Endothelial cell of umbilical vein (primary cell): ENCODE results near the gene MLLT6.

Experiments
- EZH2 ChIP-seq: IDR thresholded peaks from 2 replicates; pipeline ENCODE4 v1.6.1; 2012; ENCODE audit warnings: borderline replicate concordance, low read depth, mild to moderate bottlenecking, moderate library complexity, low read length, inconsistent platforms; ENCODE audit not compliant: severe bottlenecking
- GATA2 ChIP-seq: IDR thresholded peaks from 2 replicates; pipeline ENCODE4 v1.7.0; 2011; ENCODE audit warnings: low read depth, mild to moderate bottlenecking, moderate library complexity, mixed read lengths, low read length; ENCODE audit not compliant: insufficient read length, insufficient read depth
- JUN ChIP-seq: IDR thresholded peaks from 2 replicates; pipeline ENCODE4 v1.6.1; 2011; ENCODE audit warnings: borderline replicate concordance, low read depth; ENCODE audit not compliant: insufficient read length, insufficient read depth
- POLR2A ChIP-seq: IDR thresholded peaks from 2 replicates; pipeline ENCODE4 v1.6.1; 2012; ENCODE audit warnings: low read depth, mild to moderate bottlenecking, control low read depth, low read length
- POLR2AphosphoS5 ChIP-seq: IDR thresholded peaks from 2 replicates; pipeline ENCODE4 v1.6.1; 2012; ENCODE audit warnings: low read depth, mild to moderate bottlenecking, control low read depth, low read length, moderate library complexity; ENCODE audit not compliant: insufficient read depth
- TF ChIP-seq, protein P1 (sequence below), 2 donors: IDR thresholded peaks; 1 replicate in 1 of 2; 2 replicates in 1 of 2; pipeline ENCODE4 v1.5.1; 2011; ENCODE audit warnings: low read length in 2 of 2, mild to moderate bottlenecking in 2 of 2, moderate library complexity in 2 of 2, control low read depth in 1 of 2, inconsistent platforms in 1 of 2, low read depth in 1 of 2; ENCODE audit not compliant: insufficient read depth in 1 of 2; ENCODE audit errors: extremely low read depth in 1 of 2
- TF ChIP-seq, protein P2 (sequence below): IDR thresholded peaks from 2 replicates; pipeline ENCODE4 v1.6.1; 2011; ENCODE audit not compliant: insufficient read depth, insufficient read length

- TF ChIP-seq, protein P1, sequence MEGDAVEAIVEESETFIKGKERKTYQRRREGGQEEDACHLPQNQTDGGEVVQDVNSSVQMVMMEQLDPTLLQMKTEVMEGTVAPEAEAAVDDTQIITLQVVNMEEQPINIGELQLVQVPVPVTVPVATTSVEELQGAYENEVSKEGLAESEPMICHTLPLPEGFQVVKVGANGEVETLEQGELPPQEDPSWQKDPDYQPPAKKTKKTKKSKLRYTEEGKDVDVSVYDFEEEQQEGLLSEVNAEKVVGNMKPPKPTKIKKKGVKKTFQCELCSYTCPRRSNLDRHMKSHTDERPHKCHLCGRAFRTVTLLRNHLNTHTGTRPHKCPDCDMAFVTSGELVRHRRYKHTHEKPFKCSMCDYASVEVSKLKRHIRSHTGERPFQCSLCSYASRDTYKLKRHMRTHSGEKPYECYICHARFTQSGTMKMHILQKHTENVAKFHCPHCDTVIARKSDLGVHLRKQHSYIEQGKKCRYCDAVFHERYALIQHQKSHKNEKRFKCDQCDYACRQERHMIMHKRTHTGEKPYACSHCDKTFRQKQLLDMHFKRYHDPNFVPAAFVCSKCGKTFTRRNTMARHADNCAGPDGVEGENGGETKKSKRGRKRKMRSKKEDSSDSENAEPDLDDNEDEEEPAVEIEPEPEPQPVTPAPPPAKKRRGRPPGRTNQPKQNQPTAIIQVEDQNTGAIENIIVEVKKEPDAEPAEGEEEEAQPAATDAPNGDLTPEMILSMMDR (IDR thresholded peaks at IDR 0.05; ENCODE audit: extremely low read depth in 1 of 2, insufficient read depth in 1 of 2, low read depth in 1 of 2, low read length in 2 of 2): no peak
- TF ChIP-seq POLR2A (no peak), EZH2 (no peak), GATA2 (no peak), JUN (no peak), POLR2AphosphoS5 (no peak)
- TF ChIP-seq, protein P2, sequence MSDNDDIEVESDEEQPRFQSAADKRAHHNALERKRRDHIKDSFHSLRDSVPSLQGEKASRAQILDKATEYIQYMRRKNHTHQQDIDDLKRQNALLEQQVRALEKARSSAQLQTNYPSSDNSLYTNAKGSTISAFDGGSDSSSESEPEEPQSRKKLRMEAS: no peak
These were observed 5.5 kb downstream of the MLLT6 start for GRCh38 chr17:38710604-38710962.
